GM19328 (cell line): ENCODE measurements around the gene RANGRF.

Source experiments
- ATAC-seq: cut with Tn5 transposase; IDR thresholded peaks from one replicate; pipeline ENCODE4 v1.9.1; 2021; ENCODE audit warnings: mild to moderate bottlenecking, moderate library complexity; ENCODE audit not compliant: unreplicated experiment

The RANGRF gene

GRCh38 chr17:8312726-8313600, 24.5 kb downstream of the RANGRF start:
- no peak for ATAC-seq

- no peak for ATAC-seq
These were observed 26.6 kb downstream of the RANGRF start for GRCh38 chr17:8314797-8315763.

- no peak for ATAC-seq
These were observed 27.3 kb downstream of the RANGRF start for GRCh38 chr17:8315764-8316217.

- no peak for ATAC-seq
These were observed 29.8 kb downstream of the RANGRF start for GRCh38 chr17:8318010-8318935.

- no peak for ATAC-seq
These were observed 31.8 kb downstream of the RANGRF start for GRCh38 chr17:8320262-8320661.

- no peak for ATAC-seq
These were observed 32.5 kb downstream of the RANGRF start for GRCh38 chr17:8320990-8321389.

- no peak for ATAC-seq
These were observed 33.6 kb downstream of the RANGRF start for GRCh38 chr17:8322061-8322460.

GRCh38 chr17:8324132-8324531, 35.7 kb downstream of the RANGRF start:
- ATAC-seq: no peak

GRCh38 chr17:8324923-8325322, 36.5 kb downstream of the RANGRF start:
- ATAC-seq: no peak

- ATAC-seq: no peak
These were observed 38.2 kb downstream of the RANGRF start for GRCh38 chr17:8326511-8327302.

- no peak for ATAC-seq
These were observed 38.8 kb downstream of the RANGRF start for GRCh38 chr17:8327303-8327649.

GRCh38 chr17:8332128-8332527, 43.7 kb downstream of the RANGRF start:
- ATAC-seq: no peak

GRCh38 chr17:8332688-8333087, 44.2 kb downstream of the RANGRF start:
- ATAC-seq: no peak

GRCh38 chr17:8333281-8333680, 44.8 kb downstream of the RANGRF start:
- ATAC-seq: no peak

GRCh38 chr17:8337802-8338752, 49.6 kb downstream of the RANGRF start:
- ATAC-seq: no peak

- ATAC-seq: no peak
These were observed 50.3 kb downstream of the RANGRF start for GRCh38 chr17:8338753-8339140.

GRCh38 chr17:8339540-8339939, 51.1 kb downstream of the RANGRF start, which contains the start of gene ODF4:
TSS of gene ODF4 (plus strand) at chr17:8339840. CDS start at chr17:8340052, 212 bp downstream.
- no peak for ATAC-seq
